Activated naive CD4-positive, alpha-beta T cell treated with anti-CD3 and anti-CD28 coated beads, Interleukin-2, amount 50 U/mL, for 24 hours (primary cell): ENCODE results near the gene NFE2L2.
"Not testable (repeated sequence)": the region's sequence is repeated elsewhere in the genome, so short reads cannot be mapped to it uniquely, and the experiment has no call there.

ENCODE experiments used
- H3K27ac Mint-ChIP-seq: one replicate; pipeline ENCODE4 v1.8.0; 2021; ENCODE audit warnings: mild to moderate bottlenecking, mixed read lengths
- H3K27me3 Mint-ChIP-seq: one replicate; pipeline ENCODE4 v1.8.0; 2021; ENCODE audit warnings: mixed read lengths
- H3K36me3 Mint-ChIP-seq: one replicate; pipeline ENCODE4 v1.8.0; 2021; ENCODE audit warnings: mixed read lengths
- H3K4me1 Mint-ChIP-seq: one replicate; pipeline ENCODE4 v1.8.0; 2021; ENCODE audit warnings: mixed read lengths
- H3K4me3 Mint-ChIP-seq: one replicate; pipeline ENCODE4 v1.8.0; 2021; ENCODE audit warnings: mild to moderate bottlenecking, mixed read lengths
- H3K9me3 Mint-ChIP-seq: one replicate; pipeline ENCODE4 v1.8.0; 2021; ENCODE audit warnings: mixed read lengths

NFE2L2 gene

DNA sequence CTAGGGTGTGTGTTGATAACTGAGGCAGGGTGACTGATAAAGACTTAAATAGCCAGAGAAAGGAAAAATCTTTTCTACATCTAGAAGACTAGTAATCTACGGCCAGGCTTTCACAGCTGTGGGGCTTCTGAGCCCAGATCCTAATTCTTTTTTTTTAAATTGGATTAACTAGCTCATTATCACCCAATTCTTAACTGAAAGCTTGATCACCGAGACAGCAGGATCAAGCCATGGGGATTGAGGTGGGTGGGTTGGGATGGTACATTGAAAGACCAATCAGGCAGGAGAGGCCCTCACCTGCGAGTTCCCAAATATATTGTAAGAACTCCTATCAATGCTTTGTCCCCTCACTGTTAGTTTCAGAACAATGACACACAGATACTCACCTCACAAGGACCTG, 20.0 kb upstream of the NFE2L2 start:
- H3K9me3 Mint-ChIP-seq = no peaks in the 10 kb centered on the region
- H3K36me3 Mint-ChIP-seq = peaks cover 2% of the 10 kb centered on the region

DNA sequence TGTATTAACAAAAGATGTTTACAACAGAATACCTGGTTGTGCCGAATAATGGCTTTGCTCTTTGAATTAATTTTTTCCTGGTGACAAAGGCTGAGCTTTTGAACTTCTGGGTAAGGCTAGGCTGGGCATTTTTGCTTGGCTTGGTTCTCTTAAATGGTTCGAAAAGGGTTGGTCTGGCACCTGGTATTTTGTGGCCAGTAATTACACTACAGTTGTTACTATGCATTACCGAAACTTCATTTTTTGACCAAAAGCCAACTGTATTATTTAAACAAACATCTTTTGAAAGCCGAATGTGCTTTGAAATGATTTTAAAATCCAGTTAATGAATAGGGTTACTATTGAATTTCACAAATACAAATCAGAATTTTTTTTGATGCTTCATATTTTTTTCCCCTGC, 19.4 kb upstream of the NFE2L2 start:
- H3K4me1 Mint-ChIP-seq = peaks cover under 1% of the 10 kb centered on the region
- no peak overlapping the region for H3K27ac Mint-ChIP-seq
- peaks cover 2% of the 10 kb centered on the region for H3K36me3 Mint-ChIP-seq
- no peaks in the 10 kb centered on the region for H3K27me3 Mint-ChIP-seq
- no peaks in the 10 kb centered on the region for H3K9me3 Mint-ChIP-seq
- no peak overlapping the region for H3K4me3 Mint-ChIP-seq

More for the DNA sequence above, 20.0 kb upstream of the NFE2L2 start:
- Mint-ChIP-seq H3K27me3 (no peaks in the 10 kb centered on the region), H3K27ac (no peak overlapping the region), H3K4me3 (no peak overlapping the region), H3K4me1 (peaks cover 4% of the 10 kb centered on the region)

DNA sequence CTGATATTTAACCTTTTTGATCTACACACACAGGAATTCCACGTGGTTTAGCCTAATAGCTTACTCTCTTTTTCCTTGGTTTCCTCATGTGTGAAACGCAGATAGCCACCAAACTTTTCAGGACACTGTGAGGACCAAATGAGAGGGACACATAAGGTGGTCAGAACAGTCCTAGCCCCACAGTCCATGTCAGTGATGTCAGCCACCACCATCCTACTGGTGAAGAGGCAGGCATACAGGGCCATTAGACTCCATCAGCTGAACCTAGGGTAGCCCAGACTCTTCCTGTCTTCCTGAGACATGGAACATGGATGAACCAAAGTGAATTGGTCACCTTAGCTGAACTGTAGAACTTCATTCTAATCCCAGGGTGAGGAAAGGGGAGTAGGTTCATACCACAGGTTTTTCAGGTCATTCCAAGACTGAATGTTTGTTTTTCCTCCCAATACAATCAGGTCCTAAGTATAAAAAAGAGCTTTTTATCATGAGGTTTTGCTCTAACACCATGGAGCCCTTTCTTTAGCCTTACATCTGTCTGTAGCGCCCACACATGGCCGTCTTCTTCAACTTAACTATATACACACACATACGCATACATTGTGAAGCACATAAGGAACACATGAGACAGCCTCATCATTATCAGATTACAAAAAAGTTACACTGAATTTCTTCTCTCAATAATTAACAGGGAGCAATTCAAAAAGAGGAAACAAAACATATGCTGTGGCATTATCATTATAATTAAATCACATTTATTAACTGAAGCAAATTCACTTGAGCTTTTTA, 18.5 kb upstream of the NFE2L2 start:
- H3K9me3 Mint-ChIP-seq = no peaks in the 10 kb centered on the region
- no peak overlapping the region for H3K27ac Mint-ChIP-seq
- H3K36me3 Mint-ChIP-seq = peaks cover 2% of the 10 kb centered on the region
- no peaks in the 10 kb centered on the region for H3K4me1 Mint-ChIP-seq
- no peak overlapping the region for H3K4me3 Mint-ChIP-seq
- H3K27me3 Mint-ChIP-seq = no peaks in the 10 kb centered on the region

DNA sequence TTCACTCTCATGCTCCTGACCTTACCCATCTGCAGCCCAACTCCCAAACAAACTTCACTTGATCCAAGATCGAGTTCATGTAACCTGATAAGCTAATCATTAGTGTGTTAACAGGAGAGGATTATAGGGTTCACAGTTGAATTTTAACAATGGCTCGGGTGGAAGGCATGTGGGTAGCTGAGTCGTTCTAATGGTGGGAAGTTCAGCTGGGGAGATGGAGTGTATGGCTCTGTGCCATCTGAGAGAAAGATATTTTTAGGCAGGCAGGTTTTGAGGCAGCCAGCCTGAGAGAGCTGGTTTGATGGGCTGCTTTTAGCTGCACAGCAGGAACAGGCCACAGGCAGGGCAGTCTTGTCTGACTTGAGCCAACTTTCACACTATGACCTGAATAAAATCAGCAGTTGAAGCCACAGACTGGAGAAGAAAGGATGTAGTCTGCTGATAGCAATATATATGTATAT, 17.7 kb upstream of the NFE2L2 start:
- Mint-ChIP-seq H3K9me3 (no peaks in the 10 kb centered on the region), H3K4me3 (no peak overlapping the region), H3K27ac (no peak overlapping the region), H3K27me3 (no peaks in the 10 kb centered on the region), H3K36me3 (peaks cover 2% of the 10 kb centered on the region), H3K4me1 (no peaks in the 10 kb centered on the region)

DNA sequence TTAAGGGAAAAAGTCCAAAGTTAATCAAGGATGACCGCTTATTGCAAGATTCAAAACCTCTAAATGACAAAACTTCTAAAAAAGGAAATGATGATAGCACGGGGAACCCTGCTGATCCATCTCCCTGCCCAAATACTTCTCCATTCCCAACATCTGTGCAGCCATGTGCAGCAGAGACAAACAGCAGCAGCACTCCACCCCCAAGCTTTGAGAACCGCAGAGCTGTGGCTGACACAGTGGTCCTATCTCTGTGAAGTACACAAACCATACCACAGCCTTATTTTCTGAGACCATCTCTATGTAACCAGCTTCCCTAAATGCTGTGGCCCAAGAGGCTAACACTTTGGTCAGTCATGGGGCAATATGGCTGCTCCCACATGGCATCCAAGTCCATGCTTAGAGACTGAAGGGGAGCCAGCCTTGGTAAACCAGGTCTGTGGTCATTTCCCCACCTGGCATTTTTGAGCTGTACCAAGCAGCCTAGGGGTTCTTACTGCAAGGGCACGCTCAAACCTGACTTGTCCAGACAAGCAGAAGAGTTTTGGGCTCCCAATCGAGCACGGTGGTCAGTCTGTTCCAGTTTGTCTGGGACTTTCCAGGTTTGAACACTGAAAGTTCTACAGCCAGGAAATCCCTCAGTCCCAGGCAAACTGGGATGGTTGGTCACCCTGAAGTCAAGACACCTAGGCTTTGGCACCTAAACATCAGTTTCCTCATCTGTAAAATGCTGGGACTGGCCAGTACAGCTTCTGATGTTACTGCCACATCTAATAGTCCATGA, 17.1 kb upstream of the NFE2L2 start:
- no peaks in the 10 kb centered on the region for H3K27me3 Mint-ChIP-seq
- H3K36me3 Mint-ChIP-seq = peaks cover 2% of the 10 kb centered on the region
- no peaks in the 10 kb centered on the region for H3K4me1 Mint-ChIP-seq
- H3K9me3 Mint-ChIP-seq = no peaks in the 10 kb centered on the region
- H3K4me3 Mint-ChIP-seq = no peak overlapping the region
- H3K27ac Mint-ChIP-seq = no peak overlapping the region

DNA sequence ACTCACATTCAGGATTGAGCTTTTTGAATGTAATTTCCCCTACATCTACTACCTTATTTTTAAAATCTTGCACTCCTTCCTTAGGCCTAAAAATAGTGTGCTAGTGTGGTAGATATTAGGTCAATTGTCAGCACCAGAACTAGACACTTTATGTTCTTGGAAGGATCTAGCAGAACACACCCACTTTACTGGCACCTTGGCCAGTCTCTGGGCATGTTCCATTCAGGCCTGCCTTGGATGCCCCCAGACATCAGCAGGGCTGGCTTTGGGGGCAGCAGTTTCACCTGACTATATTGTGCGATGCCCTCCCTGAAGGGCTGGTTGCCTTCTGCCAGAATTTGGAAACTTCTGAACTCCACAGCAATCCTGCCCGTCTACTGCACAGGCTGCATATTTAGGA, 15.3 kb upstream of the NFE2L2 start:
- Mint-ChIP-seq H3K4me1 (no peaks in the 10 kb centered on the region), H3K36me3 (peaks cover under 1% of the 10 kb centered on the region), H3K27ac (no peak overlapping the region), H3K4me3 (no peak overlapping the region), H3K9me3 (no peaks in the 10 kb centered on the region), H3K27me3 (no peaks in the 10 kb centered on the region)

DNA sequence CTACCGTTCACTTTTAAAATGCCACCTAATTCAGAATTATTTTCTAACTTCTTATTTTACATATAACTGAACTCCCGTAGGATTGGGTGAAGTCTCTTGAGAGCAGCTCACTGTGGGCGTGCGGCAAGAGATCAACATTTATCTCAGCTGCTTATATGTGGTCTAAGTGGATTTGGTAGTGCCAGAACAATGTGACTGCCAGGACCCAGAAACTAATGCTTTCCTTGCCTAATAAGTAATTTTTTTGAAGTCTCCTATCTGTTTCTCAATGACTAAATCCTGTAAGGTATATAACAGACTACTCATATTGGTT, 11.2 kb upstream of the NFE2L2 start:
- Mint-ChIP-seq H3K9me3 (no peaks in the 10 kb centered on the region), H3K36me3 (no peaks in the 10 kb centered on the region), H3K4me1 (peaks cover 17% of the 10 kb centered on the region), H3K4me3 (no peak overlapping the region), H3K27ac (no peak overlapping the region), H3K27me3 (no peaks in the 10 kb centered on the region)

DNA sequence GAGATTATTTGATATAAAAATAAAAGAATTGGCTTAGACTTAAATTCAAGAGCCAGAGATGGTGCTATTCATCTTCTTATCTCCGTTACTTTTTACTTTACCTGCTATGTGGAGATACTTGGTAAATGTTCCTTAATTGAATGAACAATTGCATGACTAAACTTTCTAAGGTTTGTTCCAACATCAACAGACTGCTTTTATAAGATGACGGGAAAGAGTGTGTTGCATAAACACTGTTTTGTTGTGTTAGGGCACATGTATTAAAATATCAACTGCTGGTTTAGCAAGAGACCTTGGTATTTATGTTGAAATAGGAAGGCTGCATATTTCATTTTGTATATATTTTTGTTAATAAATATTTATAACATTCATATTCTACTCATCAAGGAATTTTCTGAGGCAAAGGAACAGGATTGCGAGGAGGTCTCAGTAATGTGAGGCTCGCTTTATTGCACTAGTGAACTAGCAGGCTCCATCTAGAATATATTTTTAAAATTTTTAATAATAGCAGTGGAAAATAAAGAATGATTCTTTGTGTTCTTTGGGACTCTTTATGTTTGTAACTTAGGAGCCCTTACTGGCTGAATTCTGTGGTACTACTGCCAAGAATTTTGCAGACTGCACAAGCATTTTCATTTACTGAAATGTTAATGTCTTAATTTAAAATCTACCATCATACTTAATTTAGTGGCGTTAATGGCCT, 10.7 kb upstream of the NFE2L2 start:
- Mint-ChIP-seq H3K4me3 (no peak overlapping the region), H3K4me1 (peaks cover 20% of the 10 kb centered on the region), H3K9me3 (no peaks in the 10 kb centered on the region), H3K27ac (no peak overlapping the region), H3K36me3 (no peaks in the 10 kb centered on the region), H3K27me3 (no peaks in the 10 kb centered on the region)

DNA sequence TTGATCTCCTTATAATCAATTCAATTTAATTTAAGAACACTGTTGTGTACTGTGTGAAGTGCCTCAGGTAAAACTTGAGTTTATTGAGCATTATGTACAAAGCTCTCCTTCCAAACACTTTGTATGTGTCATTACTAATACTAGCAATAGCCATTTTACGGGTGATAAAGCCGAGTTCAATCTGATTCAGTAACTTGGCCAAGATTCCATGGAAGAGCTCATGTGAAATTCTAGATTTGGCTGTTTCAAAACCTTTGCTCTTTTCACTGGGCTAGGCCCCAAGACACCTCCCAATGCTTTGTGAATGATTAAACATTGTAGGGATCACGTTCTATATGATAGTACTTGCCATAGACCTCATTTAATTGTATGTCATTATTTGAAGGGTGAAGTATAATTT, 8.9 kb upstream of the NFE2L2 start:
- no peaks in the 10 kb centered on the region for H3K27me3 Mint-ChIP-seq
- no peak overlapping the region for H3K4me3 Mint-ChIP-seq
- H3K9me3 Mint-ChIP-seq = no peaks in the 10 kb centered on the region
- no peak overlapping the region for H3K27ac Mint-ChIP-seq
- peaks cover 29% of the 10 kb centered on the region for H3K4me1 Mint-ChIP-seq
- H3K36me3 Mint-ChIP-seq = no peaks in the 10 kb centered on the region

DNA sequence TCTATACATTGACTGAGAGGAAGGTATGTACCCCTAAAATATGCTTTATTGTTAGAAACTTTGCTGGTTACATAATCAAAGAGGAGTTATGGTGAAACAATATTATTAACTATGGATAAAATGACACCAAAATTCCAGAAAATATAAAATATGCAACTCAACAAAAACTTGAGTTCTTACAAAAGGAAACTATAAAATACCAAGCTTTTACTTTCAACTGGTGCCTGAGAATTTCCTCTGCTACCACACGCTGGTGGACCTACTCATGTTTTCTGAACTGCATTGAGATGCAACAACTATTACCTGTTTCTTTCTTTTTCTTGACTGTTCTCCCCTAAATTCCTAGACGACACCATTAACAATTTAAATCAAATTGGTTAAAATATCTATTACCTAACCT, 8.2 kb upstream of the NFE2L2 start:
- no peak overlapping the region for H3K27ac Mint-ChIP-seq

DNA sequence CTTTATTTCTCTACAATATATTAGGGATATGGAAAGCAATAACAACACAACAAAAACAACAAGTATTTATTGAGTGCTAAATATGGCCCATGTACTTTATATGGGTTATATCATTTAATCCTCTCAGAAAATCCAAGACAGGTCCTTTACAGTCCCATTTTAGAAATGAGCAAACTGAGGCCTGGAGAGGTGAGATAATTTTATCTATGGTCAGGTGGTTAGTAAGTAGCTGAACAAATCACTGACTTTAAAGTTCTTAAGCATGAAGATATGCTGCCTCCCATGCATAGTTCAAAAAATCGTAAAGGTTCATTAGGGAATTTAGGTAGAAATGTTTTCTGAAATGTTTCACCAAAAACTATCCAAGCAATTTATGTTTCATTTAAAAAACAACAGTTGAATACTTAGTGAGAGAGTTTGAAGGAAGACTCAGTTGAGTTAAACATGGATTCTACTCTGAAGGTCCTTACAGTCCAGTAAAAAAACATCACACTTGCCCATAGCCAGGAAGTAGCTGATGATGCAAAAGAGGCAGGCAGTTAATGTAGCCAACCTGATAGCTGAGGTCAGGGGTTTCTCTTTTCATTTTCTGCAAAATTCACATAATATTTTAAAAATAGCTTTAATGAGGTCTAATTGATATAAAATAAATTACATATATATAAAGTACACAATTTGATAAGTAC, 7.6 kb upstream of the NFE2L2 start:
- Mint-ChIP-seq H3K9me3 (no peaks in the 10 kb centered on the region), H3K4me3 (no peak overlapping the region), H3K36me3 (no peaks in the 10 kb centered on the region), H3K27me3 (no peaks in the 10 kb centered on the region), H3K4me1 (peaks cover 34% of the 10 kb centered on the region), H3K27ac (no peak overlapping the region)

More for the DNA sequence above, 8.2 kb upstream of the NFE2L2 start:
- Mint-ChIP-seq H3K36me3 (no peaks in the 10 kb centered on the region), H3K4me3 (no peak overlapping the region), H3K27me3 (no peaks in the 10 kb centered on the region), H3K4me1 (peaks cover 29% of the 10 kb centered on the region), H3K9me3 (no peaks in the 10 kb centered on the region)

DNA sequence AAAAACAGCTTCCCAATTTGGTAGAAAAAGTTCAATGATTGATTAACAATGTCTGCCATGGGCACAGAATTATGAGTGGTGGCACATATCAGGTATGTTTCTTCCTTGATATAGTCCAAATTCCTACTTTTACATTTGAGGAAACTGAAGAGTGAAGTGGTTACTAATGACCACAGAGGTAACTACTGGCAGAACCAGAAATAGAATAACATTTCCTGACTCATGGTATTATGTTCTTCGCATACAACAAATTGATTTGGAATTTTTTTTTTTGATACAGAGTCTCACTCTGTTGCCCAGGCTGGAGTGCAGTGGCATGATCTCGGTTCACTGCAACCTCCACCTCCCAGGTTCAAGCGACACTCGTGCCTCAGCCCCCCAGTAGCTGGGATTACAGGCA, 6.0 kb upstream of the NFE2L2 start:
- Mint-ChIP-seq H3K9me3 (no peaks in the 10 kb centered on the region), H3K4me3 (no peak overlapping the region), H3K36me3 (no peaks in the 10 kb centered on the region), H3K27me3 (no peaks in the 10 kb centered on the region), H3K27ac (no peak overlapping the region), H3K4me1 (peaks cover 49% of the 10 kb centered on the region)

DNA sequence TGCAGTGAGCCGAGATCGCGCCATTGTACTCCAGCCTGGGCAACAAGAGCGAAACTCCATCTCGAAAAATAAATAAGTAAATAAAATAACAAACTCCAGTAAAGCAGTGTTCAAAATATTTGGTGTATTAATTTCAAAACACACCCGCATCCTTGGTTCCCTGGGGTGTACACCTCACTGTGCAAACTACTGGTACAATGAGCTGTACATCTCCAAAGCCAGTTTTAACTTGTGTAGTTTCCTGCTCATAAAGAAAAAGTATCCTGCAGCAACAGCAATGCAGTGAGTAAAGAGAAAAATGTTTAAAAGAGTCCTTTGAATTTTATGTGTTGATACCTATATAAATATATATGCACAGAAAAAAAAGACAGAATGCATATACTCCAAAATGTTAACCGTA, 4.4 kb upstream of the NFE2L2 start:
- H3K27ac Mint-ChIP-seq = no peak overlapping the region
- no peaks in the 10 kb centered on the region for H3K36me3 Mint-ChIP-seq
- peaks cover 50% of the 10 kb centered on the region for H3K4me1 Mint-ChIP-seq
- H3K27me3 Mint-ChIP-seq = no peaks in the 10 kb centered on the region
- H3K4me3 Mint-ChIP-seq = no peak overlapping the region
- no peaks in the 10 kb centered on the region for H3K9me3 Mint-ChIP-seq

DNA sequence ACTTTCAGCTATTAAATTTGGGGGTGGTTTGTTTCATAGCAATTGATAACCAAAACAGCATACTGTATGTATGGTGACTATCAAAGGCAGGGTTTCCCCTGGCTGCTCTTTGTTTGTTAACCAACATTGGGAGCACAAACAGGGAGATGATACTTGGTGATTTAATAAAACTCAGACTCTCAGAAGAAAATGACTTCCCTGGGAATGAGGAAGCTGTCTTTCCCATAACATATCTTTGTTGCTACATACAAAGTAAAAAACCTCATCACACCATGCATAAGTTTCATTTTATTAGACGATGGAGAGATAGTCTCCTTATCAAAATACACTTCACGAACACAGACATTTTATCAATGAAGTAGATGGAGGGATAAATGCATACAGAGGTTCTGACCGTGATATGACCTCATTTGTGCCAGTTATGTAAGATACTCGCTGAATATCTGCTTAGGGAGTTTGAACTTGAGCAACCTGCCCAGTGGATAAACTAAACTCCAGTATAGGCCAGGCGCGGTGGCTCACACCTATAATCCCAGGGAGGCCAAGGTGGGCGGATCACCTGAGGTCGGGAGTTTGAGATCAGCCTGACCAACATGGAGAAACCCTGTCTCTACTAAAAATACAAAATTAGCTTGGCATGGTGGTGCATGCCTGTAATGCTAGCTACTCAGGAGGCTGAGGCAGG, 3.8 kb upstream of the NFE2L2 start:
- Mint-ChIP-seq H3K9me3 (no peaks in the 10 kb centered on the region), H3K4me1 (peaks cover 47% of the 10 kb centered on the region), H3K27me3 (no peaks in the 10 kb centered on the region), H3K4me3 (no peak overlapping the region), H3K27ac (no peak overlapping the region), H3K36me3 (peaks cover under 1% of the 10 kb centered on the region)

DNA sequence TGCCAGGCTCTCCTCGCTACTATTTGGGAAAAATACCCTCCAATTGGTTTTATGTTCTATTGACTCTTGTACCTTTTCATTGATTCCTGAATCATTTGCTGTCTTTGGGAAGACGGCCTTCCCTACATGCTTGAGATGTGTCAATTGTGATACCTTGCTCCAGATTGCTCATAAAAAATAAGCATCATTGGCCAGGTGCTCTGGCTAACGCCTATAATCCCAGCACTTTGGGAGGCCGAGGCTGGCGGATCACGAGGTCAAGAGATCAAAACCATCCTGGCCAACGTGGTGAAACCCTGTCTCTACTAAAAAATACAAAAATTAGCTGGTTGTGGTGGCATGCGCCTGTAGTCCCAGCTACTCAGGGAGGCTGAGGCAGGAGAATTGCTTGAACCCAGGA, 2.4 kb upstream of the NFE2L2 start:
- not testable (repeated sequence) for H3K4me3 Mint-ChIP-seq, H3K27me3 Mint-ChIP-seq, H3K36me3 Mint-ChIP-seq, H3K9me3 Mint-ChIP-seq, H3K27ac Mint-ChIP-seq
- peaks cover 38% of the 10 kb centered on the region for H3K4me1 Mint-ChIP-seq
